NT2/D1 (cell line): ENCODE data around the gene SLC12A5.

Source experiments
- SUZ12 ChIP-seq: IDR thresholded peaks from 2 replicates; pipeline ENCODE4 v1.6.1; 2011; ENCODE audit not compliant: insufficient read length, insufficient read depth; ENCODE audit errors: extremely low read depth
- ZNF274 ChIP-seq: IDR thresholded peaks from 2 replicates; pipeline ENCODE4 v1.6.1; 2011; ENCODE audit warnings: mild to moderate bottlenecking, low read depth, low read length

GRCh38 chr20:46085179-46085851 is 56.3 kb downstream of the SLC12A5 start:
- TF ChIP-seq SUZ12 (no peak), ZNF274 (no peak)
